Activated T-helper 1 cell treated with anti-CD3 and anti-CD28 coated beads, Interleukin-12 subunit alpha, Interleukin-12 subunit beta, Interleukin-2, Interleukin-4 antibody, amounts not matched to agents 30 ng/mL and 10 ng/mL and 1 ng/mL, durations not matched to agents 14 hours and 24 hours and 36 hours (primary cell): Measurements from ENCODE around the gene USP2. TPM values are rescaled to one million over a fixed set of nuclear protein-coding genes. Genes with fewer than 3 reads are reported as not detected.

Source experiments
- DNase-seq: peaks from one replicate; pipeline ENCODE4 v3.0.0; 2021; ENCODE audit warnings: low spot score
- H3K27ac Mint-ChIP-seq: one replicate; pipeline ENCODE4 v1.8.0; 2021; ENCODE audit warnings: mild to moderate bottlenecking, mixed read lengths
- H3K27me3 Mint-ChIP-seq: one replicate; pipeline ENCODE4 v1.8.0; 2022; ENCODE audit warnings: mild to moderate bottlenecking, moderate library complexity, mixed read lengths; ENCODE audit not compliant: insufficient read depth
- H3K36me3 Mint-ChIP-seq: one replicate; pipeline ENCODE4 v1.8.0; 2021; ENCODE audit warnings: low read depth, mixed read lengths
- H3K4me1 Mint-ChIP-seq: one replicate; pipeline ENCODE4 v1.8.0; 2021; ENCODE audit warnings: low read depth, mixed read lengths
- H3K4me3 Mint-ChIP-seq: one replicate; pipeline ENCODE4 v1.8.0; 2021; ENCODE audit warnings: mild to moderate bottlenecking, moderate library complexity, mixed read lengths
- H3K9me3 Mint-ChIP-seq: one replicate; pipeline ENCODE4 v1.8.0; 2021; ENCODE audit warnings: mixed read lengths
- intact Hi-C: fragments of 100-400 bp; cut with micrococcal nuclease; formaldehyde crosslinking; loops from one replicate; pipeline ENCODE4 v1.15.1; 2024
- total RNA-seq: library from RNA; stranded (reverse); gene quantifications from 2 replicates; pipeline ENCODE4 v1.2.3, GENCODE V29; 2022

The USP2 gene
- total RNA-seq, 1 donor from 2014 or later, result 0.36 TPM

- intact Hi-C loops, result loop anchor here (10.0 kb wide), 1 partner anchor 362 kb away; the partner anchor contains the start of gene NECTIN1
- no peak for DNase-seq
- no peaks in the 10 kb centered on the region for H3K36me3 Mint-ChIP-seq
- no peak overlapping the region for H3K27ac Mint-ChIP-seq
- H3K4me1 Mint-ChIP-seq, result peaks cover 20% of the 10 kb centered on the region
- no peaks in the 10 kb centered on the region for H3K9me3 Mint-ChIP-seq
- H3K4me3 Mint-ChIP-seq, result no peak overlapping the region
- H3K27me3 Mint-ChIP-seq, result peaks cover 56% of the 10 kb centered on the region
Measured at GRCh38 chr11:119362741-119363080, 18.8 kb downstream of the USP2 start.

GRCh38 chr11:119361941-119362725, 19.4 kb downstream of the USP2 start:
- Mint-ChIP-seq H3K4me3 (no peak overlapping the region), H3K9me3 (no peaks in the 10 kb centered on the region), H3K27ac (no peak overlapping the region), H3K27me3 (peaks cover 59% of the 10 kb centered on the region), H3K4me1 (peaks cover 20% of the 10 kb centered on the region), H3K36me3 (no peaks in the 10 kb centered on the region)
- intact Hi-C loops, result loop anchor here (10.0 kb wide), 1 partner anchor 363 kb away; the partner anchor contains the start of gene NECTIN1
- DNase-seq, result no peak

- Mint-ChIP-seq H3K9me3 (no peaks in the 10 kb centered on the region), H3K4me3 (no peak overlapping the region), H3K36me3 (no peaks in the 10 kb centered on the region), H3K4me1 (peaks cover 25% of the 10 kb centered on the region), H3K27me3 (peaks cover 57% of the 10 kb centered on the region), H3K27ac (no peak overlapping the region)
- DNase-seq, result no peak
- intact Hi-C loops, result loop anchor here (10.0 kb wide), 1 partner anchor 364 kb away; the partner anchor contains the start of gene NECTIN1
Measured at GRCh38 chr11:119361056-119361787, 20.3 kb downstream of the USP2 start.

GRCh38 chr11:119359365-119360214, 21.9 kb downstream of the USP2 start:
- H3K4me3 Mint-ChIP-seq, result no peak overlapping the region
- no peaks in the 10 kb centered on the region for H3K9me3 Mint-ChIP-seq
- H3K27me3 Mint-ChIP-seq, result peaks cover 56% of the 10 kb centered on the region
- peaks cover 26% of the 10 kb centered on the region for H3K4me1 Mint-ChIP-seq
- H3K36me3 Mint-ChIP-seq, result no peaks in the 10 kb centered on the region
- intact Hi-C loops, result loop anchor here (10.0 kb wide), 1 partner anchor 365 kb away; the partner anchor contains the start of gene NECTIN1
- H3K27ac Mint-ChIP-seq, result no peak overlapping the region
- DNase-seq, result no peak

GRCh38 chr11:119357074-119357473, 24.4 kb downstream of the USP2 start:
- Mint-ChIP-seq H3K4me1 (peaks cover 22% of the 10 kb centered on the region), H3K36me3 (no peaks in the 10 kb centered on the region), H3K4me3 (peak overlapping the region; percentile 75), H3K9me3 (no peaks in the 10 kb centered on the region), H3K27me3 (peaks cover 59% of the 10 kb centered on the region), H3K27ac (peak overlapping the region; percentile 34)
- DNase-seq, result no peak
- intact Hi-C loops, result loop anchor here (2.0 kb wide), 1 partner anchor 18 kb away; no protein-coding TSS in a partner anchor

GRCh38 chr11:119356349-119357031, 25.0 kb downstream of the USP2 start:
- H3K27ac Mint-ChIP-seq, result peak overlapping the region; percentile 69

GRCh38 chr11:119355091-119355843, 26.2 kb downstream of the USP2 start:
- Mint-ChIP-seq H3K27me3 (peaks cover 60% of the 10 kb centered on the region), H3K36me3 (no peaks in the 10 kb centered on the region), H3K4me1 (peaks cover 18% of the 10 kb centered on the region), H3K9me3 (no peaks in the 10 kb centered on the region), H3K4me3 (peak overlapping the region; percentile 49), H3K27ac (no peak overlapping the region)
- DNase-seq, result no peak
- intact Hi-C loops, result no loop called here

More at GRCh38 chr11:119356349-119357031, 25.0 kb downstream of the USP2 start:
- DNase-seq, result peak; percentile 61
- intact Hi-C loops, result loop anchor here (1.0 to 2.0 kb wide), 4 partner anchors 18 to 118 kb away; partner anchors contain the start of gene USP2
- Mint-ChIP-seq H3K4me3 (peak overlapping the region; percentile 84), H3K4me1 (peaks cover 18% of the 10 kb centered on the region), H3K27me3 (peaks cover 61% of the 10 kb centered on the region), H3K36me3 (no peaks in the 10 kb centered on the region), H3K9me3 (no peaks in the 10 kb centered on the region)

GRCh38 chr11:119352857-119353260, 28.6 kb downstream of the USP2 start:
- no peak for DNase-seq
- no peak overlapping the region for H3K27ac Mint-ChIP-seq
- intact Hi-C loops, result no loop called here
- no peaks in the 10 kb centered on the region for H3K36me3 Mint-ChIP-seq
- H3K9me3 Mint-ChIP-seq, result no peaks in the 10 kb centered on the region
- peaks cover 56% of the 10 kb centered on the region for H3K27me3 Mint-ChIP-seq
- H3K4me3 Mint-ChIP-seq, result no peak overlapping the region
- peaks cover 10% of the 10 kb centered on the region for H3K4me1 Mint-ChIP-seq

GRCh38 chr11:119351232-119351631, 30.3 kb downstream of the USP2 start:
- Mint-ChIP-seq H3K9me3 (no peaks in the 10 kb centered on the region), H3K36me3 (no peaks in the 10 kb centered on the region), H3K4me3 (no peak overlapping the region), H3K4me1 (peaks cover 5% of the 10 kb centered on the region), H3K27ac (no peak overlapping the region), H3K27me3 (peaks cover 48% of the 10 kb centered on the region)
- no peak for DNase-seq
- intact Hi-C loops, result no loop called here

- no peak overlapping the region for H3K27ac Mint-ChIP-seq
- DNase-seq, result no peak
- peaks cover 41% of the 10 kb centered on the region for H3K27me3 Mint-ChIP-seq
- intact Hi-C loops, result no loop called here
- H3K36me3 Mint-ChIP-seq, result no peaks in the 10 kb centered on the region
- H3K4me3 Mint-ChIP-seq, result no peak overlapping the region
- no peaks in the 10 kb centered on the region for H3K9me3 Mint-ChIP-seq
- no peaks in the 10 kb centered on the region for H3K4me1 Mint-ChIP-seq
Measured at GRCh38 chr11:119350302-119350701, 31.2 kb downstream of the USP2 start.

GRCh38 chr11:119347940-119348605, 33.4 kb downstream of the USP2 start:
- H3K27me3 Mint-ChIP-seq, result peaks cover 32% of the 10 kb centered on the region
- intact Hi-C loops, result no loop called here
- no peak overlapping the region for H3K4me3 Mint-ChIP-seq

More at GRCh38 chr11:119347940-119348605, 33.4 kb downstream of the USP2 start:
- H3K4me1 Mint-ChIP-seq, result no peaks in the 10 kb centered on the region
- H3K36me3 Mint-ChIP-seq, result no peaks in the 10 kb centered on the region
- DNase-seq, result no peak
- H3K9me3 Mint-ChIP-seq, result no peaks in the 10 kb centered on the region
- H3K27ac Mint-ChIP-seq, result no peak overlapping the region
